ENCODE results near the gene TMEM267.
A peak's percentile ranks its signal among the peaks of the same experiment; 100 is the strongest.
"Not testable (repeated sequence)": the region's sequence is repeated elsewhere in the genome, so short reads cannot be mapped to it uniquely, and the experiment has no call there.

TMEM267 gene

GRCh38 chr5:43483298-43484105 is at the start of gene TMEM267:
TSS of gene TMEM267 (minus strand) at chr5:43483865. CDS start at chr5:43453969, 29,896 bp downstream.
- peak; percentile 94 for DNase-seq

- no peak for DNase-seq
Observed at GRCh38 chr5:43530648-43531047, 47.0 kb upstream of the TMEM267 start.

- no peak for DNase-seq
Observed at GRCh38 chr5:43523662-43524072, 40.0 kb upstream of the TMEM267 start.

- DNase-seq, result no peak
Observed at GRCh38 chr5:43520615-43521014, 37.0 kb upstream of the TMEM267 start.

GRCh38 chr5:43515678-43516048 is 32.0 kb upstream of the TMEM267 start:
- DNase-seq, result no peak

GRCh38 chr5:43514816-43515677 is 31.4 kb upstream of the TMEM267 start, which contains the start of gene C5orf34:
TSS of gene C5orf34 (minus strand) at chr5:43515148. CDS start at chr5:43509339, 5,809 bp downstream.
- peak; percentile 98 for DNase-seq

- DNase-seq, result no peak
Observed at GRCh38 chr5:43514471-43514815, 30.8 kb upstream of the TMEM267 start.

GRCh38 chr5:43514025-43514424 is 30.4 kb upstream of the TMEM267 start:
- no peak for DNase-seq

GRCh38 chr5:43511062-43511461 is 27.4 kb upstream of the TMEM267 start:
- DNase-seq, result not testable (repeated sequence)

GRCh38 chr5:43498581-43498980 is 14.9 kb upstream of the TMEM267 start:
- DNase-seq, result peak; percentile 60

GRCh38 chr5:43497311-43498104 is 13.8 kb upstream of the TMEM267 start:
- no peak for DNase-seq

- peak; percentile 6 for DNase-seq
Observed at GRCh38 chr5:43491326-43491725, 7.7 kb upstream of the TMEM267 start.

GRCh38 chr5:43486353-43486752 is 2.7 kb upstream of the TMEM267 start:
- DNase-seq, result no peak

GRCh38 chr5:43485406-43485805 is 1.7 kb upstream of the TMEM267 start:
- DNase-seq, result peak; percentile 27

- DNase-seq, result peak; percentile 80
Observed at GRCh38 chr5:43484106-43484849, 613 bp upstream of the TMEM267 start.

- no peak for DNase-seq
Observed at GRCh38 chr5:43482490-43483297, 971 bp downstream of the TMEM267 start.

- no peak for DNase-seq
Observed at GRCh38 chr5:43469671-43470391, 13.8 kb downstream of the TMEM267 start.

GRCh38 chr5:43467100-43467499 is 16.6 kb downstream of the TMEM267 start:
- no peak for DNase-seq

GRCh38 chr5:43465455-43465854 is 18.2 kb downstream of the TMEM267 start:
- not testable (repeated sequence) for DNase-seq

- no peak for DNase-seq
Observed at GRCh38 chr5:43461066-43461465, 22.6 kb downstream of the TMEM267 start.

GRCh38 chr5:43456556-43456955 is 27.1 kb downstream of the TMEM267 start:
- no peak for DNase-seq
